ENCODE measurements around the gene ACKR2.

DNA sequence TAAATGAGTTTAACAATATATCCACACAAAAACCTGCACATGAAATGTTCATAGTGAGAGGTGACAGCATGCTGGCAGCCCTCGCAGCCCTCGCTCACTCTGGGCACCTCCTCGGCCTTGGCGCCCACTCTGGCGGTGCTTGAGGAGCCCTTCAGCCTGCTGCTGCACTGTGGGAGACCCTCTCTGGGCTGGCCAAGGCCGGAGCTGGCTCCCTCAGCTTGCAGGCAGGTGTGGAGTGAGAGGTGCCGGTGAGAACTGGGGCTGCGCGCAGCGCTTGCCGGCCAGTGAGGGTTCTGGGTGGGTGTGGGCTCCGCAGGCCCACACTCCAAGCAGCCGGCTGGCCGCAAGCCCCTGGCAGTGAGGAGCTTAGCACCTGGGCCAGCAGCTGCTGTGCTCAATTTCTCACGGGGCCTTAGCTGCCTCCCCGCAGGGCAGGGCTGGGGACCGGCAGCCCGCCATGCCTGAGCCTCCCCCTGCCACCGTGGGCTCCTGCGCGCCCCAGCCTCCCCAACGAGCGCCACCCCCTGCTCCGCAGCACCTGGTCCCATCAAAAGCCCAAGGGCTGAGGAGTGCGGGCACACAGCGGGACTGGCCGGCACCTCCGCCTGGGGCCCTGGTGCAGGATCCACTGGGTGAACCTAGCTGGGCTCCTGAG, 39.6 kb upstream of the ACKR2 start:
- TF ChIP-seq, protein P1, sequence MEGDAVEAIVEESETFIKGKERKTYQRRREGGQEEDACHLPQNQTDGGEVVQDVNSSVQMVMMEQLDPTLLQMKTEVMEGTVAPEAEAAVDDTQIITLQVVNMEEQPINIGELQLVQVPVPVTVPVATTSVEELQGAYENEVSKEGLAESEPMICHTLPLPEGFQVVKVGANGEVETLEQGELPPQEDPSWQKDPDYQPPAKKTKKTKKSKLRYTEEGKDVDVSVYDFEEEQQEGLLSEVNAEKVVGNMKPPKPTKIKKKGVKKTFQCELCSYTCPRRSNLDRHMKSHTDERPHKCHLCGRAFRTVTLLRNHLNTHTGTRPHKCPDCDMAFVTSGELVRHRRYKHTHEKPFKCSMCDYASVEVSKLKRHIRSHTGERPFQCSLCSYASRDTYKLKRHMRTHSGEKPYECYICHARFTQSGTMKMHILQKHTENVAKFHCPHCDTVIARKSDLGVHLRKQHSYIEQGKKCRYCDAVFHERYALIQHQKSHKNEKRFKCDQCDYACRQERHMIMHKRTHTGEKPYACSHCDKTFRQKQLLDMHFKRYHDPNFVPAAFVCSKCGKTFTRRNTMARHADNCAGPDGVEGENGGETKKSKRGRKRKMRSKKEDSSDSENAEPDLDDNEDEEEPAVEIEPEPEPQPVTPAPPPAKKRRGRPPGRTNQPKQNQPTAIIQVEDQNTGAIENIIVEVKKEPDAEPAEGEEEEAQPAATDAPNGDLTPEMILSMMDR (IDR thresholded peaks at IDR 0.05) = no peak
- no peak for TF ChIP-seq POLR2A (IDR thresholded peaks at IDR 0.05)

Measured in testis (tissue), 2 donors.